IMR-90 (cell line): ENCODE data around the gene ZNF547. TPM values are rescaled to one million over a fixed set of nuclear protein-coding genes. Genes with fewer than 3 reads are reported as not detected.

Source experiments
- ATAC-seq: fragments of 200-7000 bp; cut with Tn5 transposase; 2 replicates; pipeline ENCODE4 v1.9.1; 2020; ENCODE audit warnings: low read depth, mild to moderate bottlenecking, moderate library complexity
- BruUV-seq: library from RNA; stranded (reverse); fragments of 400-500 nt; replicated peaks from 2 replicates; lab custom pipeline; 2021; lab: Mats Ljungman, UMichigan
- CTCF ChIA-PET: fragments of 300-600 bp; formaldehyde crosslinking; extraction: SDS; loops from one replicate; lab custom pipeline; 2021; ENCODE audit warnings: antibody characterized with exemption; lab: Yijun Ruan, JAX
- POLR2A ChIA-PET: fragments of 300-600 bp; sonication (Branson Sonifier 250); formaldehyde crosslinking; loops from one replicate; lab custom pipeline; 2022; ENCODE audit warnings: antibody characterized with exemption; ENCODE audit not compliant: unreplicated experiment; lab: Charles Lee
- DNase-seq: peaks from one replicate; pipeline ENCODE4 v3.0.0; 2013
- H2AFZ ChIP-seq: replicated peaks from 2 replicates; pipeline ENCODE3; 2013; ENCODE audit warnings: low read length, mild to moderate bottlenecking; ENCODE audit not compliant: poor library complexity
- H2AK5ac ChIP-seq: 2 replicates; pipeline ENCODE4 v1.6.1; 2013; ENCODE audit warnings: low read depth, low read length, inconsistent platforms
- H2AK9ac ChIP-seq: replicated peaks from 2 replicates; pipeline ENCODE3; 2013; ENCODE audit warnings: mild to moderate bottlenecking, low read depth, low read length, moderate library complexity; ENCODE audit not compliant: poor library complexity
- H2BK120ac ChIP-seq: 2 replicates; pipeline ENCODE4 v1.6.1; 2013; ENCODE audit warnings: low read depth, low read length, inconsistent platforms
- H2BK15ac ChIP-seq: 3 replicates; pipeline ENCODE4 v1.6.1; 2013; ENCODE audit warnings: low read depth, low read length, inconsistent platforms
- H2BK20ac ChIP-seq: 2 replicates; pipeline ENCODE4 v1.6.1; 2013; ENCODE audit warnings: low read depth, mild to moderate bottlenecking, inconsistent platforms, low read length, moderate library complexity
- H2BK5ac ChIP-seq: 2 replicates; pipeline ENCODE4 v1.6.1; 2013; ENCODE audit warnings: mild to moderate bottlenecking, low read depth, low read length, inconsistent platforms; ENCODE audit not compliant: poor library complexity, severe bottlenecking
- H3K14ac ChIP-seq: replicated peaks from 2 replicates; pipeline ENCODE4 v1.6.1; 2013; ENCODE audit warnings: low read depth, low read length, inconsistent platforms
- H3K18ac ChIP-seq: 2 replicates; pipeline ENCODE4 v1.6.1; 2013; ENCODE audit warnings: low read depth, low read length, control low read depth
- H3K23ac ChIP-seq: 2 replicates; pipeline ENCODE4 v1.6.1; 2013; ENCODE audit warnings: low read depth, low read length, inconsistent platforms
- H3K27ac ChIP-seq: 2 replicates; pipeline ENCODE4 v1.5.1; 2013; ENCODE audit warnings: mild to moderate bottlenecking, control low read depth, low read length; ENCODE audit not compliant: insufficient read depth
- H3K27me3 ChIP-seq: 2 replicates; pipeline ENCODE4 v1.6.1; 2013; ENCODE audit warnings: low read length; ENCODE audit not compliant: control insufficient read depth, insufficient read depth
- H3K36me3 ChIP-seq: 2 replicates; pipeline ENCODE4 v1.6.1; 2013; ENCODE audit warnings: low read length, mixed read lengths; ENCODE audit not compliant: control insufficient read depth, insufficient read depth
- H3K4ac ChIP-seq: 2 replicates; pipeline ENCODE4 v1.6.1; 2013; ENCODE audit warnings: low read depth, low read length, inconsistent platforms
- H3K4me1 ChIP-seq: 2 replicates; pipeline ENCODE4 v1.6.1; 2013; ENCODE audit warnings: low read length, mixed read lengths; ENCODE audit not compliant: control insufficient read depth, insufficient read depth
- H3K4me2 ChIP-seq: 2 replicates; pipeline ENCODE4 v1.6.1; 2013; ENCODE audit warnings: low read depth, mild to moderate bottlenecking, control low read depth, low read length, moderate library complexity
- H3K4me3 ChIP-seq: 2 replicates; pipeline ENCODE4 v1.5.1; 2013; ENCODE audit warnings: low read depth, mild to moderate bottlenecking, control low read depth, low read length, moderate library complexity; ENCODE audit not compliant: insufficient read depth
- H3K56ac ChIP-seq: 2 replicates; pipeline ENCODE4 v1.6.1; 2013; ENCODE audit warnings: low read length, inconsistent platforms; ENCODE audit not compliant: insufficient read depth; ENCODE audit errors: extremely low read depth
- H3K79me1 ChIP-seq, 2 experiments: 2 replicates each; pipeline ENCODE4 v1.6.1; 2013; ENCODE audit warnings: low read length in 2 of 2, inconsistent platforms in 1 of 2, low read depth in 1 of 2
- H3K9ac ChIP-seq: 2 replicates; pipeline ENCODE4 v1.6.1; 2013; ENCODE audit warnings: low read depth, low read length, control low read depth
- H3K9me1 ChIP-seq: 2 replicates; pipeline ENCODE4 v1.6.1; 2013; ENCODE audit warnings: low read length, inconsistent platforms; ENCODE audit not compliant: insufficient read depth
- H3K9me3 ChIP-seq: 2 replicates; pipeline ENCODE4 v1.6.1; 2013; ENCODE audit warnings: low read length; ENCODE audit not compliant: control insufficient read depth, insufficient read depth
- H4K20me1 ChIP-seq: 2 replicates; pipeline ENCODE4 v1.6.1; 2013; ENCODE audit warnings: low read length, inconsistent platforms; ENCODE audit not compliant: insufficient read depth
- H4K5ac ChIP-seq: 2 replicates; pipeline ENCODE4 v1.6.1; 2013; ENCODE audit warnings: mild to moderate bottlenecking, low read depth, low read length, control low read depth
- H4K8ac ChIP-seq, 2 experiments: 2 replicates each; pipeline ENCODE4 v1.6.1; 2013; ENCODE audit warnings: low read depth in 2 of 2, low read length in 2 of 2, control low read depth in 1 of 2, inconsistent platforms in 1 of 2
- H4K91ac ChIP-seq: 2 replicates; pipeline ENCODE4 v1.6.1; 2013; ENCODE audit warnings: low read depth, low read length, inconsistent platforms; ENCODE audit not compliant: insufficient read depth
- BHLHE40 ChIP-seq: fragments of 150-350 bp; IDR thresholded peaks from 2 replicates; pipeline ENCODE4 v1.6.1; 2016; ENCODE audit warnings: mild to moderate bottlenecking, low read depth, low read length
- CHD1 ChIP-seq: IDR thresholded peaks from 2 replicates; pipeline ENCODE4 v1.6.1; 2012; ENCODE audit warnings: low read depth, low read length, improper control_type of control experiment
- FOS ChIP-seq: fragments of 150-350 bp; IDR thresholded peaks from 2 replicates; pipeline ENCODE4 v1.6.1; 2016; ENCODE audit warnings: low read depth, low read length
- MAZ ChIP-seq: IDR thresholded peaks from 2 replicates; pipeline ENCODE4 v1.6.1; 2012; ENCODE audit warnings: low read depth, mild to moderate bottlenecking, low read length, improper control_type of control experiment, moderate library complexity, borderline replicate concordance
- MXI1 ChIP-seq: IDR thresholded peaks from 2 replicates; pipeline ENCODE4 v1.6.1; 2012; ENCODE audit warnings: low read depth, mild to moderate bottlenecking, low read length, moderate library complexity, borderline replicate concordance
- POLR2A ChIP-seq: IDR thresholded peaks from 2 replicates; pipeline ENCODE4 v1.6.1; 2012; ENCODE audit warnings: mild to moderate bottlenecking, low read depth, low read length
- RAD21 ChIP-seq: IDR thresholded peaks from 2 replicates; pipeline ENCODE4 v1.6.1; 2012; ENCODE audit warnings: low read length, improper control_type of control experiment
- RCOR1 ChIP-seq: IDR thresholded peaks from 2 replicates; pipeline ENCODE4 v1.6.1; 2012; ENCODE audit warnings: mild to moderate bottlenecking, low read length, improper control_type of control experiment; ENCODE audit not compliant: insufficient replicate concordance
- SMC3 ChIP-seq: fragments of 150-350 bp; IDR thresholded peaks from 2 replicates; pipeline ENCODE4 v1.6.1; 2016; ENCODE audit warnings: low read depth, mild to moderate bottlenecking, antibody characterized with exemption, low read length, moderate library complexity
- USF2 ChIP-seq: fragments of 150-350 bp; IDR thresholded peaks from 2 replicates; pipeline ENCODE4 v1.6.1; 2017; ENCODE audit warnings: mild to moderate bottlenecking, antibody characterized with exemption, low read length, low read depth
- WGBS, 2 experiments: methylation state at CpG; one replicate each; pipeline versions ENCODE4 v1.1.5 to v1.1.7; 2013; ENCODE audit warnings: missing lambda C conversion rate in 2 of 2; ENCODE audit not compliant: insufficient read length in 1 of 2; ENCODE audit errors: extremely low coverage in 2 of 2; 5-methylcytosine and 5-hydroxymethylcytosine counted together
- dilution Hi-C: fragments of 300-500 bp; cut with HindIII; formaldehyde crosslinking; loops from one replicate; pipeline ENCODE4 v1.14.3; 2018; ENCODE audit warnings: low sequenced_read_pairs; ENCODE audit not compliant: unreplicated experiment
- in situ Hi-C: fragments of 300-500 bp; cut with MboI; formaldehyde crosslinking; loops from 3 replicates; pipeline ENCODE4 v1.14.3; 2019; ENCODE audit warnings: low sequenced_read_pairs, inconsistent platforms, mixed read lengths
- intact Hi-C: fragments of 100-400 bp; cut with micrococcal nuclease; formaldehyde crosslinking; loops from 2 replicates; pipeline ENCODE4 v1.10.0; 2022
- polyA plus RNA-seq, 3 experiments: library from polyadenylated mRNA; depleted of rRNA; stranded (reverse); fragments of >200 nt; gene quantifications; 2 replicates each; pipeline ENCODE4 v1.2.3, GENCODE V29; 2012; ENCODE audit warnings: low replicate concordance in 1 of 3
- total RNA-seq: library from RNA; depleted of rRNA; stranded (reverse); fragments of >200 nt; gene quantifications from 2 replicates; pipeline ENCODE4 v1.2.3, GENCODE V29; 2012

Gene ZNF547
- total and polyA plus RNA-seq, 2 of the 4 experiments (the other 2 are of a cell fraction), result 2.1 to 5.6 TPM

GRCh38 chr19:57357406-57357805 is 5.9 kb upstream of the ZNF547 start:
- Histone ChIP-seq H2BK20ac (no peak overlapping the region), H3K79me1 (peaks cover 28 to 60% of the 10 kb centered on the region in 2 experiments; a peak in 3 of 4 replicates), H2BK120ac (no peak overlapping the region), H3K36me3 (peaks cover 52% of the 10 kb centered on the region), H3K4me3 (no peak overlapping the region), H3K27me3 (no peaks in the 10 kb centered on the region), H4K20me1 (0 out of 2 replicates have a peak, but pooled peaks cover 6% of the 10 kb centered on the region), H2AFZ (no peak overlapping the region), H3K4me2 (no peak overlapping the region), H3K23ac (no peak overlapping the region), H3K56ac (no peak overlapping the region), H4K91ac (no peak overlapping the region), H2BK15ac (no peak overlapping the region), H4K5ac (no peak overlapping the region), H3K9me1 (peaks cover 7% of the 10 kb centered on the region), H3K9ac (no peak overlapping the region), H3K27ac (no peak overlapping the region), H3K4me1 (peaks cover 1% of the 10 kb centered on the region; the same call in 1 of the 2 replicates), H3K4ac (no peak overlapping the region), H3K9me3 (peaks cover 2% of the 10 kb centered on the region; the same call in 1 of the 2 replicates), H3K18ac (no peak overlapping the region), H2AK5ac (no peak overlapping the region), H2BK5ac (no peak overlapping the region), H2AK9ac (no peak overlapping the region), H3K14ac (no peak overlapping the region), H4K8ac (no peak overlapping the region)
- in situ Hi-C loops (no loop called here), dilution Hi-C loops (no loop called here), intact Hi-C loops (no loop called here)
- BruUV-seq, result no TSS peak
- POLR2A ChIA-PET, result no interaction called here
- no peak for ATAC-seq
- CTCF ChIA-PET, result no interaction called here
- 80% methylated on average over 1 of the region's 5 CpGs; no CpG with 5 or more reads in 1 of the 2 experiments for WGBS, 2 experiments
- no peak for DNase-seq
- TF ChIP-seq MXI1, result no peak
- TF ChIP-seq FOS, result no peak
- TF ChIP-seq CHD1, result no peak
- TF ChIP-seq RAD21, result no peak
- no peak for TF ChIP-seq SMC3
- no peak for TF ChIP-seq POLR2A
- TF ChIP-seq RCOR1, result no peak
- TF ChIP-seq USF2, result no peak
- TF ChIP-seq MAZ, result no peak
- TF ChIP-seq BHLHE40, result no peak
